ENCODE results near the gene TCF23. TPM values are rescaled to one million over a fixed set of nuclear protein-coding genes. Genes with fewer than 3 reads are reported as not detected.

TCF23 gene
- total RNA-seq, 1 experiment from 2014 or later: 0.13 TPM

DNA sequence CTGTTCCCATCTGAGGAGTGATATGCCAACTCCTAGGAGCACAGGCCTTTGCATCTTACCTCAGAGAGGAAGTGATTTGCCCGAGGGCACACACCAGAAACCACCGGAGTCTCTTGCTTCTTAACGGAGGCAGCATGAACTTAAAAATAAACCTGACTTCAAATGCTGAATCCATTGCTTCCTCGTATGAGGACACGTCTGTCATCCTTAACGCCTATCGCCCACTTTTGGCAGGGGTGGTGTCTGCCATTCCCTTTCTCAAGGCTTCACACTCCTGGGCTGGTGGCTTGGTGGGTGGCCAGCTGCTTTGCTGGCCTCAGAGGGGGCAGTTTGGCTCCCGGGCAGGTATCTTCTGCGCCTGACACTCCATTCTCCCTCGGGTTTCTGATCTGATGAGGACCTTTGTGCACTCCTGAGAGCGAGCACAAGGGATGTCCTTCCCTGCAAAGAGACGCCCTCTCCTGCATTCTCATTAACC lies 13.3 kb upstream of the TCF23 start:
- Mint-ChIP-seq H3K4me1 (peaks cover 14% of the 10 kb centered on the region), H3K4me3 (peak overlapping the region; percentile 90), H3K9me3 (no peaks in the 10 kb centered on the region), H3K27me3 (ENCODE audit: low read depth) (peaks cover 5% of the 10 kb centered on the region), H3K27ac (peak overlapping the region; percentile 84), H3K36me3 (peaks cover 21% of the 10 kb centered on the region)
- TF ChIP-seq, protein P1, sequence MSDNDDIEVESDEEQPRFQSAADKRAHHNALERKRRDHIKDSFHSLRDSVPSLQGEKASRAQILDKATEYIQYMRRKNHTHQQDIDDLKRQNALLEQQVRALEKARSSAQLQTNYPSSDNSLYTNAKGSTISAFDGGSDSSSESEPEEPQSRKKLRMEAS (CRISPR knock-in tag; IDR thresholded peaks at IDR 0.05): no peak
- TF ChIP-seq, protein P2, sequence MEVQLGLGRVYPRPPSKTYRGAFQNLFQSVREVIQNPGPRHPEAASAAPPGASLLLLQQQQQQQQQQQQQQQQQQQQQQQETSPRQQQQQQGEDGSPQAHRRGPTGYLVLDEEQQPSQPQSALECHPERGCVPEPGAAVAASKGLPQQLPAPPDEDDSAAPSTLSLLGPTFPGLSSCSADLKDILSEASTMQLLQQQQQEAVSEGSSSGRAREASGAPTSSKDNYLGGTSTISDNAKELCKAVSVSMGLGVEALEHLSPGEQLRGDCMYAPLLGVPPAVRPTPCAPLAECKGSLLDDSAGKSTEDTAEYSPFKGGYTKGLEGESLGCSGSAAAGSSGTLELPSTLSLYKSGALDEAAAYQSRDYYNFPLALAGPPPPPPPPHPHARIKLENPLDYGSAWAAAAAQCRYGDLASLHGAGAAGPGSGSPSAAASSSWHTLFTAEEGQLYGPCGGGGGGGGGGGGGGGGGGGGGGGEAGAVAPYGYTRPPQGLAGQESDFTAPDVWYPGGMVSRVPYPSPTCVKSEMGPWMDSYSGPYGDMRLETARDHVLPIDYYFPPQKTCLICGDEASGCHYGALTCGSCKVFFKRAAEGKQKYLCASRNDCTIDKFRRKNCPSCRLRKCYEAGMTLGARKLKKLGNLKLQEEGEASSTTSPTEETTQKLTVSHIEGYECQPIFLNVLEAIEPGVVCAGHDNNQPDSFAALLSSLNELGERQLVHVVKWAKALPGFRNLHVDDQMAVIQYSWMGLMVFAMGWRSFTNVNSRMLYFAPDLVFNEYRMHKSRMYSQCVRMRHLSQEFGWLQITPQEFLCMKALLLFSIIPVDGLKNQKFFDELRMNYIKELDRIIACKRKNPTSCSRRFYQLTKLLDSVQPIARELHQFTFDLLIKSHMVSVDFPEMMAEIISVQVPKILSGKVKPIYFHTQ (CRISPR knock-in tag; IDR thresholded peaks at IDR 0.05): no peak
- TF ChIP-seq, protein P3, sequence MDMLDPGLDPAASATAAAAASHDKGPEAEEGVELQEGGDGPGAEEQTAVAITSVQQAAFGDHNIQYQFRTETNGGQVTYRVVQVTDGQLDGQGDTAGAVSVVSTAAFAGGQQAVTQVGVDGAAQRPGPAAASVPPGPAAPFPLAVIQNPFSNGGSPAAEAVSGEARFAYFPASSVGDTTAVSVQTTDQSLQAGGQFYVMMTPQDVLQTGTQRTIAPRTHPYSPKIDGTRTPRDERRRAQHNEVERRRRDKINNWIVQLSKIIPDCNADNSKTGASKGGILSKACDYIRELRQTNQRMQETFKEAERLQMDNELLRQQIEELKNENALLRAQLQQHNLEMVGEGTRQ (CRISPR knock-in tag; IDR thresholded peaks at IDR 0.05): no peak
- no peak for TF ChIP-seq ESRRA (CRISPR knock-in tag; IDR thresholded peaks at IDR 0.05; ENCODE audit: borderline replicate concordance)
- TF ChIP-seq, protein P4, sequence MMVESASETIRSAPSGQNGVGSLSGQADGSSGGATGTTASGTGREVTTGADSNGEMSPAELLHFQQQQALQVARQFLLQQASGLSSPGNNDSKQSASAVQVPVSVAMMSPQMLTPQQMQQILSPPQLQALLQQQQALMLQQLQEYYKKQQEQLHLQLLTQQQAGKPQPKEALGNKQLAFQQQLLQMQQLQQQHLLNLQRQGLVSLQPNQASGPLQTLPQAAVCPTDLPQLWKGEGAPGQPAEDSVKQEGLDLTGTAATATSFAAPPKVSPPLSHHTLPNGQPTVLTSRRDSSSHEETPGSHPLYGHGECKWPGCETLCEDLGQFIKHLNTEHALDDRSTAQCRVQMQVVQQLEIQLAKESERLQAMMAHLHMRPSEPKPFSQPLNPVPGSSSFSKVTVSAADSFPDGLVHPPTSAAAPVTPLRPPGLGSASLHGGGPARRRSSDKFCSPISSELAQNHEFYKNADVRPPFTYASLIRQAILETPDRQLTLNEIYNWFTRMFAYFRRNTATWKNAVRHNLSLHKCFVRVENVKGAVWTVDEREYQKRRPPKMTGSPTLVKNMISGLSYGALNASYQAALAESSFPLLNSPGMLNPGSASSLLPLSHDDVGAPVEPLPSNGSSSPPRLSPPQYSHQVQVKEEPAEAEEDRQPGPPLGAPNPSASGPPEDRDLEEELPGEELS (CRISPR knock-in tag; IDR thresholded peaks at IDR 0.05): no peak
- TF ChIP-seq, protein P5, sequence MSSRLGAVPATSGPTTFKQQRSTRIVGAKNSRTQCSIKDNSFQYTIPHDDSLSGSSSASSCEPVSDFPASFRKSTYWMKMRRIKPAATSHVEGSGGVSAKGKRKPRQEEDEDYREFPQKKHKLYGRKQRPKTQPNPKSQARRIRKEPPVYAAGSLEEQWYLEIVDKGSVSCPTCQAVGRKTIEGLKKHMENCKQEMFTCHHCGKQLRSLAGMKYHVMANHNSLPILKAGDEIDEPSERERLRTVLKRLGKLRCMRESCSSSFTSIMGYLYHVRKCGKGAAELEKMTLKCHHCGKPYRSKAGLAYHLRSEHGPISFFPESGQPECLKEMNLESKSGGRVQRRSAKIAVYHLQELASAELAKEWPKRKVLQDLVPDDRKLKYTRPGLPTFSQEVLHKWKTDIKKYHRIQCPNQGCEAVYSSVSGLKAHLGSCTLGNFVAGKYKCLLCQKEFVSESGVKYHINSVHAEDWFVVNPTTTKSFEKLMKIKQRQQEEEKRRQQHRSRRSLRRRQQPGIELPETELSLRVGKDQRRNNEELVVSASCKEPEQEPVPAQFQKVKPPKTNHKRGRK (CRISPR knock-in tag; IDR thresholded peaks at IDR 0.05; ENCODE audit: borderline replicate concordance): no peak
- no peak for TF ChIP-seq JUN (CRISPR knock-in tag; IDR thresholded peaks at IDR 0.05)
- TF ChIP-seq CREB1 (CRISPR knock-in tag; IDR thresholded peaks at IDR 0.05): no peak
- no peak for TF ChIP-seq SP1 (CRISPR knock-in tag; conservative IDR thresholded peaks at IDR 0.05)
- no peak for TF ChIP-seq JAZF1 (CRISPR knock-in tag; IDR thresholded peaks at IDR 0.05)
- no peak for DNase-seq (ENCODE audit: low spot score)
- no peak for ATAC-seq
- CTCF ChIA-PET: interaction anchor here (2.8 to 3.3 kb wide), 2 partner anchors 35 to 56 kb away, joined by 46 to 50 read pairs; no protein-coding TSS in a partner anchor
- POLR2A ChIA-PET: interaction anchor here (0.7 kb wide), 1 partner anchor 222 kb away, joined by 5 read pairs; no protein-coding TSS in a partner anchor

DNA sequence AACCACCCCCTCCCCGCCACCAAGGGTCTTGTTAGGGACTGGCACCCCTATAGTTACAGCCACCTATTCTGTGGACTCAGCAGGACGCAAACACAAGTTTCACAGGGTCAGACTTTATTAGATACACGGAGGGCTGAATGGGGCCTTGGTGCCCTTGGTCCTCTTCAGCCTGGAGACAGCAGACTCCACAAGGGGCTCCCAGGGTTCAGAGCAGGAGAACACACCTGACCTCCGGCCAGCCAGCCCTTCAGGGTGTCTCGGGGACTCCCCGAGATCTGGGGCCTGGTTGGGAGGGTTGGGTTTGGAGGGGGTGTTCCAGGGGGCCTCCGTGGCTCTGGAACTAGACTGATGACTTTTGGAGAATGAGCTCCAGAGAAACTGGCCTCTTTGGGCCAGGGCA lies 12.1 kb upstream of the TCF23 start:
- H3K4me1 Mint-ChIP-seq: peaks cover 14% of the 10 kb centered on the region
- peaks cover 5% of the 10 kb centered on the region for H3K27me3 Mint-ChIP-seq (ENCODE audit: low read depth)
- DNase-seq (ENCODE audit: low spot score) (no peak), ATAC-seq (no peak)
- H3K27ac Mint-ChIP-seq: no peak overlapping the region
- no peaks in the 10 kb centered on the region for H3K9me3 Mint-ChIP-seq
- H3K4me3 Mint-ChIP-seq: no peak overlapping the region
- no peak for TF ChIP-seq ATF1 (CRISPR knock-in tag; IDR thresholded peaks at IDR 0.05)
- TF ChIP-seq IRF2 (CRISPR knock-in tag; IDR thresholded peaks at IDR 0.05; ENCODE audit: borderline replicate concordance, low read depth): no peak
- TF ChIP-seq TP53 (CRISPR knock-in tag; IDR thresholded peaks at IDR 0.05): no peak
- TF ChIP-seq MXD4 (CRISPR knock-in tag; IDR thresholded peaks at IDR 0.05; ENCODE audit: borderline replicate concordance): no peak
- CTCF ChIA-PET: interaction anchor here (1.0 kb wide), 1 partner anchor 34 kb away, joined by 4 read pairs; no protein-coding TSS in a partner anchor
- H3K36me3 Mint-ChIP-seq: peaks cover 10% of the 10 kb centered on the region
- POLR2A ChIA-PET: no interaction called here
